PC-3 (cell line): Measurements from ENCODE around the gene MANSC1. TPM values are rescaled to one million over a fixed set of nuclear protein-coding genes. Genes with fewer than 3 reads are reported as not detected.
A peak's percentile ranks its signal among the peaks of the same experiment; 100 is the strongest.

Experiments used
- ATAC-seq: fragments of 200-7000 bp; cut with Tn5 transposase; 2 replicates; pipeline ENCODE4 v1.9.1; 2020; ENCODE audit warnings: mild to moderate bottlenecking, moderate library complexity
- BruUV-seq: library from RNA; stranded (reverse); fragments of 400-500 nt; replicated peaks from 2 replicates; lab custom pipeline; 2021; lab: Mats Ljungman, UMichigan
- CTCF ChIA-PET: fragments of 300-600 bp; sonication (Branson Sonifier 250); formaldehyde crosslinking; loops from one replicate; lab custom pipeline; 2022; ENCODE audit warnings: antibody characterized with exemption; lab: Charles Lee
- POLR2A ChIA-PET: fragments of 300-600 bp; sonication (Branson Sonifier 250); formaldehyde crosslinking; loops from one replicate; lab custom pipeline; 2022; ENCODE audit warnings: antibody characterized with exemption; ENCODE audit not compliant: unreplicated experiment; lab: Charles Lee
- DNase-seq: peaks from one replicate; pipeline ENCODE4 v3.0.0-alpha.2; 2015
- H2AFZ ChIP-seq: fragments of 300-600 bp; sonication (generic); 2 replicates; pipeline ENCODE4 v1.6.0; 2016; ENCODE audit warnings: antibody characterized with exemption, low read length
- H3F3A ChIP-seq: fragments of 300-600 bp; sonication (generic); one replicate; pipeline ENCODE4 v1.6.0; 2017; ENCODE audit warnings: antibody characterized with exemption, low read length, control low read depth, mild to moderate bottlenecking; ENCODE audit not compliant: unreplicated experiment
- H3K27ac ChIP-seq: fragments of 300-600 bp; sonication (generic); 2 replicates; pipeline ENCODE4 v1.5.1; 2016; ENCODE audit warnings: mild to moderate bottlenecking, low read length
- H3K27me3 ChIP-seq: fragments of 300-600 bp; sonication (generic); 2 replicates; pipeline ENCODE4 v1.6.1; 2016; ENCODE audit warnings: low read length, mixed read lengths
- H3K36me3 ChIP-seq: fragments of 300-600 bp; sonication (generic); 2 replicates; pipeline ENCODE4 v1.6.1; 2016; ENCODE audit warnings: low read depth, mixed run types, low read length, mixed read lengths
- H3K4me1 ChIP-seq: fragments of 300-600 bp; sonication (generic); 2 replicates; pipeline ENCODE4 v1.5.1; 2016; ENCODE audit warnings: low read length; ENCODE audit not compliant: insufficient read depth
- H3K4me2 ChIP-seq: fragments of 300-600 bp; sonication (generic); 2 replicates; pipeline ENCODE4 v1.6.0; 2016; ENCODE audit warnings: low read length
- H3K4me3 ChIP-seq: fragments of 300-600 bp; sonication (generic); 2 replicates; pipeline ENCODE4 v1.5.1; 2016; ENCODE audit warnings: mild to moderate bottlenecking, low read length, mixed read lengths
- H3K79me2 ChIP-seq: fragments of 300-600 bp; sonication (generic); 2 replicates; pipeline ENCODE4 v1.6.1; 2017; ENCODE audit warnings: low read length, mixed read lengths
- H3K9ac ChIP-seq: fragments of 300-600 bp; sonication (generic); 2 replicates; pipeline ENCODE4 v1.6.0; 2016; ENCODE audit warnings: mild to moderate bottlenecking, low read length
- H3K9me2 ChIP-seq: fragments of 300-600 bp; sonication (generic); replicated peaks from 2 replicates; pipeline ENCODE4 v1.6.1; 2016; ENCODE audit warnings: mixed run types, low read length, mixed read lengths
- H3K9me3 ChIP-seq: fragments of 300-600 bp; sonication (generic); 2 replicates; pipeline ENCODE4 v1.6.1; 2016; ENCODE audit warnings: low read length, mixed read lengths
- H4K20me1 ChIP-seq: fragments of 300-600 bp; sonication (generic); 2 replicates; pipeline ENCODE4 v1.6.1; 2016; ENCODE audit warnings: low read length, mixed read lengths
- EZH2 ChIP-seq: fragments of 300-600 bp; sonication (generic); IDR thresholded peaks from one replicate; pipeline ENCODE4 v1.6.1; 2017; ENCODE audit warnings: antibody characterized with exemption, mild to moderate bottlenecking, low read length; ENCODE audit not compliant: unreplicated experiment
- EZH2phosphoT487 ChIP-seq: fragments of 300-600 bp; sonication (generic); IDR thresholded peaks from 2 replicates; pipeline ENCODE4 v1.6.1; 2018; ENCODE audit warnings: mild to moderate bottlenecking, antibody characterized with exemption, low read length, borderline replicate concordance
- intact Hi-C: fragments of 100-400 bp; cut with micrococcal nuclease; formaldehyde crosslinking; loops from 2 replicates; pipeline ENCODE4 v1.9.0; 2023
- total RNA-seq: library from RNA; depleted of rRNA; stranded (reverse); fragments of >200 nt; gene quantifications from 2 replicates; pipeline ENCODE4 v1.2.3, GENCODE V29; 2014
- TF ChIP-seq, protein P1 (sequence below): fragments of 300-600 bp; sonication (generic); conservative IDR thresholded peaks from 2 replicates; pipeline ENCODE4 v1.5.1; 2017; ENCODE audit warnings: antibody characterized with exemption, low read depth, mild to moderate bottlenecking, low read length

Gene MANSC1
- total RNA-seq, 1 experiment from 2014 or later: 2.8 TPM

DNA sequence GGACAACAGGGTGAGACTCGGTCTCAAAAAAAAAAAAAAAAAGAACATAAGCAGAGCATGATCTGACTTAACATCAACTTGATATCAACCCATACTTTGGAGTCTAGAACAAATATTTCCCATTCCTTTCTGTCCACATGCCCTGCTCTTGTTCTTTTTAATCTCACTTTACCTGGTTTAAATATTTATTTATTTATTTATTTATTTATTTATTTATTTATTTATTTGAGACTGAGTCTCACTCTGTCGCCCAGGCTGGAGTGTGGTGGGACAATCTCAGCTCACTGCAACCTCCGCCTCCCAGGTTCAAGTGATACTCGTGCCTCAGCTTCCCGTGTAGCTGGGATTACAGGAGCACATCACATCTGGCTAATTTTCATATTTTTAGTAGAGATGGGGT lies 63.6 kb downstream of the MANSC1 start:
- CTCF ChIA-PET: no interaction called here

DNA sequence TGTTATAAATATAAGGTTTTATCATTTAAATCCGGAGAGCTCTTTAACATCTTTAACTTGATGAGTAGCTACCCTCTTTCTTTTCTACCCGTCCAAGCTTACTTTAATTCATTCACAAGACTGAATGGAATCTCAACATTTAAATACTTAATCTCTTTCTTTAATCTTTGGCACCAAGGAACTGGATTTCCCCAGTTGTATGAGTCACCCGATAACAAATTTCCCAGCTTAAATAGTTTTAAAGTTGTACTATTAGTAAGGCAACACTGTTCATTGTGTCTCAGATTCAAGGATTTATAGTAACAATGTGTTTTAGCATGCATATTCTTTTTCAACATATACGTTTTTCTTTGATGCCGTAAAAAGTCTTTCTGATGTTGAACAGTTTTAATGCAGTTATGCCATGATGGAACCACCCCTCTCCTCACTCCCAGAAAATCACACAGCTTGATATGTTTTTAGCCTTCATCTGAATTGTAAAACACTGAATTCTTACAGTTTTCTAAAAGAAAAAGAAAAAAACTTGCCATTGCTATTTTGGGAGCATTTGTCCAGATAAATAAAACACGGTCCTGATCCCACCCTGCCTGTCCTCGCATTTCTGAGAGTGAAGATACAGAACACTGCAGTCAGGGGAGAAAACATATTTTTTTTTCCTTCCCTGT lies 67.1 kb downstream of the MANSC1 start:
- peaks cover 12% of the 10 kb centered on the region; the same call in 1 of the 2 replicates for H3K4me1 ChIP-seq
- no peaks in the 10 kb centered on the region for H3K79me2 ChIP-seq
- ChIA-PET CTCF (no interaction called here), POLR2A (no interaction called here)
- H3K4me3 ChIP-seq: no peak overlapping the region
- no peak overlapping the region for H3K27ac ChIP-seq
- no peaks in the 10 kb centered on the region for H3K9me2 ChIP-seq
- peak; percentile 60 for DNase-seq
- H3K36me3 ChIP-seq: no peaks in the 10 kb centered on the region
- no peaks in the 10 kb centered on the region for H3K27me3 ChIP-seq
- no peak for TF ChIP-seq EZH2
- TF ChIP-seq, protein P1, sequence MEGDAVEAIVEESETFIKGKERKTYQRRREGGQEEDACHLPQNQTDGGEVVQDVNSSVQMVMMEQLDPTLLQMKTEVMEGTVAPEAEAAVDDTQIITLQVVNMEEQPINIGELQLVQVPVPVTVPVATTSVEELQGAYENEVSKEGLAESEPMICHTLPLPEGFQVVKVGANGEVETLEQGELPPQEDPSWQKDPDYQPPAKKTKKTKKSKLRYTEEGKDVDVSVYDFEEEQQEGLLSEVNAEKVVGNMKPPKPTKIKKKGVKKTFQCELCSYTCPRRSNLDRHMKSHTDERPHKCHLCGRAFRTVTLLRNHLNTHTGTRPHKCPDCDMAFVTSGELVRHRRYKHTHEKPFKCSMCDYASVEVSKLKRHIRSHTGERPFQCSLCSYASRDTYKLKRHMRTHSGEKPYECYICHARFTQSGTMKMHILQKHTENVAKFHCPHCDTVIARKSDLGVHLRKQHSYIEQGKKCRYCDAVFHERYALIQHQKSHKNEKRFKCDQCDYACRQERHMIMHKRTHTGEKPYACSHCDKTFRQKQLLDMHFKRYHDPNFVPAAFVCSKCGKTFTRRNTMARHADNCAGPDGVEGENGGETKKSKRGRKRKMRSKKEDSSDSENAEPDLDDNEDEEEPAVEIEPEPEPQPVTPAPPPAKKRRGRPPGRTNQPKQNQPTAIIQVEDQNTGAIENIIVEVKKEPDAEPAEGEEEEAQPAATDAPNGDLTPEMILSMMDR: no peak
- no peak for TF ChIP-seq EZH2phosphoT487
- H3K4me2 ChIP-seq: peak overlapping the region; percentile 44
- H2AFZ ChIP-seq: no peak overlapping the region
- no peak overlapping the region for H3K9ac ChIP-seq
- no TSS peak for BruUV-seq
- H3K9me3 ChIP-seq: no peaks in the 10 kb centered on the region
- H3F3A ChIP-seq: no peaks in the 10 kb centered on the region
- intact Hi-C loops: no loop called here
- H4K20me1 ChIP-seq: no peaks in the 10 kb centered on the region
- ATAC-seq: peak; percentile 67

More for the DNA sequence above, 63.6 kb downstream of the MANSC1 start:
- no peak for TF ChIP-seq EZH2
- TF ChIP-seq, protein P1: no peak
- no peaks in the 10 kb centered on the region for H3K27me3 ChIP-seq
- H3K9ac ChIP-seq: no peak overlapping the region
- H3K9me3 ChIP-seq: no peaks in the 10 kb centered on the region
- POLR2A ChIA-PET: interaction anchor here (0.6 kb wide), 1 partner anchor 19 kb away, joined by 4 read pairs; no protein-coding TSS in a partner anchor
- no peak overlapping the region for H3K27ac ChIP-seq
- H3K4me3 ChIP-seq: no peak overlapping the region
- H2AFZ ChIP-seq: no peak overlapping the region
- no TSS peak for BruUV-seq
- H3F3A ChIP-seq: no peaks in the 10 kb centered on the region
- no peaks in the 10 kb centered on the region for H3K79me2 ChIP-seq
- intact Hi-C loops: no loop called here
- no peaks in the 10 kb centered on the region for H4K20me1 ChIP-seq
- no peaks in the 10 kb centered on the region for H3K9me2 ChIP-seq
- ATAC-seq (no peak), DNase-seq (no peak)
- no peak overlapping the region for H3K4me2 ChIP-seq
- H3K4me1 ChIP-seq: peaks cover 12% of the 10 kb centered on the region; the same call in 1 of the 2 replicates
- no peaks in the 10 kb centered on the region for H3K36me3 ChIP-seq

GRCh38 chr12:12282202-12282601 lies 67.8 kb downstream of the MANSC1 start:
- Histone ChIP-seq H3K9me2 (no peaks in the 10 kb centered on the region), H3K36me3 (no peaks in the 10 kb centered on the region), H4K20me1 (no peaks in the 10 kb centered on the region), H3K27me3 (no peaks in the 10 kb centered on the region), H3F3A (no peaks in the 10 kb centered on the region), H3K4me3 (no peak overlapping the region), H3K4me1 (peaks cover 12% of the 10 kb centered on the region; the same call in 1 of the 2 replicates), H2AFZ (no peak overlapping the region), H3K27ac (no peak overlapping the region), H3K9me3 (no peaks in the 10 kb centered on the region), H3K9ac (no peak overlapping the region), H3K4me2 (0 out of 2 replicates have a peak overlapping the region, but pooled peaks have one; percentile 44), H3K79me2 (no peaks in the 10 kb centered on the region)
- TF ChIP-seq EZH2phosphoT487: no peak
- no peak for TF ChIP-seq EZH2
- TF ChIP-seq, protein P1: no peak
- DNase-seq (no peak), ATAC-seq (no peak)
- intact Hi-C loops: no loop called here
- POLR2A ChIA-PET: no interaction called here
- CTCF ChIA-PET: no interaction called here
- no TSS peak for BruUV-seq
